ENCODE data around the gene EHMT1. TPM values are rescaled to one million over a fixed set of nuclear protein-coding genes. Genes with fewer than 3 reads are reported as not detected.
A peak's percentile ranks its signal among the peaks of the same experiment; 100 is the strongest.

Gene EHMT1
- polyA plus RNA-seq, 6 donors from 2014 or later: 6.7 to 45.0 (median 31.5) TPM

DNA sequence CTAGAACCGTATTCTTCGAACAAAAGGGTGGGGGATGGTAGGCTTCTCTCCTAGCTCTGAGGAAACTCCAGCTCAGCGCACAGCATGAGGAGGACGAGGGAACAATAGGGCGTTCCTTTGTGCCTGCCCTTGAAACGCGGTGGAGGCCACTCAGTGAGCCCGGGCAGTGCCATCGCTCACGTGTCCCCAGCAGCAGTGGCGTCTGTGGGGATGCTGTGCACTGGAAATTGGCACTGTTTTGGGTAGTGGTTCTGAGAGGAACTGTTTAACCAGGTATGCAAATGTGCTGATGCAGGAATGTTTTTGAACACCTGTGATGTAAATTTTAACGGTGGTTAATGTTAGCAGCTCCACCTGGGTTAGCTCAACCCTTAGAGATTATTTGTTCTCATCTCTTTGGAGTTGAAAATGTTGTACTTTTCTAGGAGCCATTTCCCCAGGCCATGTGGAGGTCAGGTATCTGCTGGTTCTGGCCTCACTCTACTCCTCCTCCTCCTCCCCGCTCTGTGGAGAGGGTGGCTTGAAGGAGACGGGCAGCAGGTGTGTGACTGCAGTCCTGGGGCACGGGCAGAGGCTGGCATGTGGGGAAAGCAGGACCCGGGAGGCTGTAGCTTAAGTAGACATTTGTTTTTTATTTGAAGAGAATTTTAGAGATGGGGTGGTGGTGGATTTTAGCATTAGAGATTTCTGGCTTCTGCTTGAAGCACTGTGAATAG lies 48.3 kb downstream of the EHMT1 start:
- Mint-ChIP-seq H3K27me3 (no peaks in the 10 kb centered on the region), H3K4me3 (peak overlapping the region in 7 of 8 donors; percentile 17 to 74 (median 43)), H3K27ac (peak overlapping the region; percentile 18 to 95 (median 77)), H3K4me1 (peaks cover 45 to 72% (median 63%) of the 10 kb centered on the region in 3 donors), H3K9me3 (no peaks in the 10 kb centered on the region), H3K36me3 (peaks cover 12 to 20% of the 10 kb centered on the region in 2 donors)
- ATAC-seq (ENCODE audit: low read depth in 2 of 2) (peak; percentile 62 to 80), DNase-seq (no peak)

GRCh38 chr9:137668203-137668602 lies 49.4 kb downstream of the EHMT1 start:
- Mint-ChIP-seq H3K36me3 (peaks cover 12 to 20% of the 10 kb centered on the region in 2 donors), H3K27ac (peak overlapping the region in 4 of 6 donors; percentile 0 to 89 (median 69)), H3K9me3 (no peaks in the 10 kb centered on the region), H3K27me3 (no peaks in the 10 kb centered on the region), H3K4me1 (peaks cover 46 to 75% (median 70%) of the 10 kb centered on the region in 3 donors), H3K4me3 (peak overlapping the region in 3 of 8 donors; percentile 13 to 69 (median 66))
- DNase-seq (no peak), ATAC-seq (ENCODE audit: low read depth in 2 of 2) (no peak)

- Mint-ChIP-seq H3K27me3 (no peaks in the 10 kb centered on the region), H3K36me3 (peaks cover 12 to 20% of the 10 kb centered on the region in 2 donors), H3K9me3 (no peaks in the 10 kb centered on the region), H3K4me1 (peaks cover 54 to 78% (median 74%) of the 10 kb centered on the region in 3 donors), H3K4me3 (peak overlapping the region in 2 of 8 donors; percentile 26 to 52), H3K27ac (peak overlapping the region in 4 of 6 donors; percentile 0 to 90 (median 42))
- DNase-seq: no peak
- no peak for ATAC-seq (ENCODE audit: low read depth in 2 of 2)
These were observed 50.5 kb downstream of the EHMT1 start for GRCh38 chr9:137669261-137669672.

DNA sequence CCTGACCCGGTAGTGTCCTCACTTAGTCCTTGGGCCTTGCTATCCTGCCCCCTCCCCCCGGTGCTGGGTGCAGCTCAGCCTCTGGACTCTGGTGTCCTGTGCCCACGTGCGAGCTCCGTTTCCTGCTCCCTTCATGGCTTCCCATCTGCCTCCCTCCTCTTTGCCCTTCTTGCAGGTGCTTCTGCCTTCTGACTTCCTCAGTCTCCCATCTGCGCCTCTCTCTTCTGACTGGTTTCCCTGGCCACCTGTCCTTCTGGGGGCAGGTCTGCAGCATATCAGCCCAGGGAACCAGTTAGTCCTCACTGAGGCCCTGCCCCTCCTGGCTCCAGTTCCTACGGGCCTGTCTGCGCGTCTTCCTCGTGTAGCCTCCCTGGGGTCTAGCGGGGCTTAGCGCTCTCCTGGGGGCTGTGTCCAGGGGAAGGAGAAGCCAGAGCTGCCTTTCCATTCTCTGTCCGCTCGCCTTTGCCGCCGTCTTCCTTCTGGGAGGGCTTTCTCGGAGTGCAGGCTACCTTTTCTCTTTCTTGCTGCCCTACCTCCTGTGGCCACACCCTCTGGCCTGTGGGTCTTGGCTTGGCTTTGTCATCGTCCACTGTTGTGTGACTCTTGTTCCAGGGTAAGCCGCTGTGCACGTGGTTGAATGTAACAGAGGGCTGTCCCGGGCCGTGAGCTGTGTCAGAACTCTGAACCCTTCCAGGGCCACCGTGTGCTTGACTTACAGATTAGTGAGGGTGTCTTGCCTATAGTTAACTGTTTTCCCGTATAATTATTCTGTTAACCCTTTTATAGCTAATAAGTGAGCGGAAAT lies 51.8 kb downstream of the EHMT1 start:
- ATAC-seq (ENCODE audit: low read depth in 2 of 2): no peak
- Mint-ChIP-seq H3K27ac (peak overlapping the region in 4 of 6 donors; percentile 82 to 97 (median 90)), H3K36me3 (peaks cover 7 to 20% of the 10 kb centered on the region in 2 donors), H3K4me1 (peaks cover 59 to 76% (median 74%) of the 10 kb centered on the region in 3 donors), H3K9me3 (no peaks in the 10 kb centered on the region), H3K4me3 (peak overlapping the region in 2 of 8 donors; percentile 9 to 69), H3K27me3 (no peaks in the 10 kb centered on the region)
- DNase-seq: no peak

DNA sequence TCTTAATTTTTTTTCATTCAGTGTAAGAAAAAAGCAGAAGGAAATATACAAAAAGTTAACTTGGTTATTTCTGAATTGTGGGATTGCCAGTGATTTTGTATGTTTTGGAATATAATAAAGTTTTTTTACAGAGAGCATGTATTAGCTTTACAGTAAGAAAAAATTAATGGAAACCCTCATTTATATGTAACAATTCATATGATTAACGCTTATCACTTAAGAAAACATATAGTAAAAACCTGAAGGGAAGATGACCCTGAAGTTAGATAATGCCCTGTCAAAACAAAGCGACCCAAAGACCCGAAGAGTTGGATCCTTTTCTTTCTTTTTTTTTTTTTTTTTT lies 52.4 kb downstream of the EHMT1 start:
- no peak for DNase-seq
- no peak for ATAC-seq (ENCODE audit: low read depth in 2 of 2)
- Mint-ChIP-seq H3K27ac (peak overlapping the region in 2 of 6 donors; percentile 82), H3K27me3 (no peaks in the 10 kb centered on the region), H3K9me3 (no peaks in the 10 kb centered on the region), H3K36me3 (peaks cover 7 to 20% of the 10 kb centered on the region in 2 donors), H3K4me1 (peaks cover 59 to 74% (median 71%) of the 10 kb centered on the region in 3 donors), H3K4me3 (no peak overlapping the region)

DNA sequence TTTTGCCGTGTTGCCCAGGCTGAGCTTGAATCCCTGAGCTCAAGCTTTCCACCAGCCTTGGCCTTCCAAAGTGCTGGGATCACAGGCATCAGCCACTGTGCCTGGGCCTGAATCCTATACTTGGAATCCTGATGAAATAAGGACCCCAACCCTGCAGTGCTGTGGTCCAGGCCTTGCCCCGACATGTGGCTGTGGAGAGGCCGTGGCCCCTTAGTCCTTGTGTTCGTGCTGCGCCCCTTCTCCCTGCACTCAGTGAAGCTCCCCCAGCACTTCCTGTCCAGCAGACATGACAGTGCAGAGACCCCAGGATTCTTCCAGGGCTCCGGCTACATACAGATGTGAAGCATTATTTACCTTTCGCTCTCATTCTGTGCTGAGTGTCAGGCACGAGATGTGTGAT lies 52.9 kb downstream of the EHMT1 start:
- Mint-ChIP-seq H3K36me3 (peaks cover 7 to 20% of the 10 kb centered on the region in 2 donors), H3K27ac (peak overlapping the region in 2 of 6 donors; percentile 57 to 85), H3K9me3 (no peaks in the 10 kb centered on the region), H3K27me3 (no peaks in the 10 kb centered on the region), H3K4me3 (no peak overlapping the region), H3K4me1 (peaks cover 56 to 74% (median 66%) of the 10 kb centered on the region in 3 donors)
- ATAC-seq (ENCODE audit: low read depth in 2 of 2) (no peak), DNase-seq (no peak)

- Mint-ChIP-seq H3K27ac (peak overlapping the region; percentile 83 to 95 (median 90)), H3K4me3 (peak overlapping the region; percentile 8 to 79 (median 63)), H3K36me3 (peaks cover 7 to 22% of the 10 kb centered on the region in 2 donors), H3K27me3 (no peaks in the 10 kb centered on the region), H3K4me1 (peaks cover 46 to 68% (median 57%) of the 10 kb centered on the region in 3 donors), H3K9me3 (no peaks in the 10 kb centered on the region)
- ATAC-seq (ENCODE audit: low read depth in 2 of 2): peak; percentile 85 to 95
- peak; percentile 74 for DNase-seq
These were observed 54.3 kb downstream of the EHMT1 start for GRCh38 chr9:137672907-137673791.

GRCh38 chr9:137673886-137674285 lies 55.1 kb downstream of the EHMT1 start:
- Mint-ChIP-seq H3K36me3 (peaks cover 5 to 26% of the 10 kb centered on the region in 2 donors), H3K4me3 (peak overlapping the region in 6 of 8 donors; percentile 8 to 75 (median 64)), H3K27me3 (no peaks in the 10 kb centered on the region), H3K27ac (peak overlapping the region in 5 of 6 donors; percentile 83 to 95 (median 91)), H3K9me3 (peaks cover 0 to 3% (median 0%) of the 10 kb centered on the region in 7 donors), H3K4me1 (peaks cover 47 to 69% (median 55%) of the 10 kb centered on the region in 3 donors)
- DNase-seq: no peak
- no peak for ATAC-seq (ENCODE audit: low read depth in 2 of 2)

DNA sequence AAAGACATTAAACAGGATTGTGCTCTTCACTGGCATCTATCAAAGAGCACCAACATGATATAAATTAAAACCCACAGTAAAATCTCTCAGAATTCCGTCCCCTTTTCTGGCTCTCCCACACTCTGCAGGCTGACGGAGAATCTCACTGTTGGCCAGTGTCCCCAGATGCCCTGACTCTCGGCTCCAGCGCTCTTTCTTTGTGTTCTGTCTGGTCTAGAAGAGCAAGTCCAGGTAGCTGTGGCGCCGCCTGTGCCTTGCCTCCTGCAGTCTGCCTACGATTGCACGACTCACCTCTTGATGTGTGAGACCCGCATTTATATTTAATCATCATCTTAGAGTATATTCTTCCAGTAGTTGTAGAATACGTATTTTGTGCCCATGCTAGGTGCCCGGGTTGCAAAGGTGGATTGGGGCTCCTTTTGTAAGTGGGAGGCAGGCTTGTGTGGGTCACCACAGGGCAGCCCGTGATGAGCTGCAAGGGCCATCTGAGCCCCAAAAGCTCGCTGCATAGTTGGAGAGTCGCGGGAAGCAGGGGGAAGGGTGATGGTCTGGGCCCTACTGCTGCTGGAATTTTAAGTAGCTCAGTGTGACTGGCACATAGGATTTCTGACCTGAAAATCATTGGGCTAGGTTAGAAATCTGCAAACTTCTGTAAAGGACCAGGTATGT lies 55.6 kb downstream of the EHMT1 start:
- H3K27me3 Mint-ChIP-seq: no peaks in the 10 kb centered on the region
- ATAC-seq (ENCODE audit: low read depth in 2 of 2) (no peak), DNase-seq (no peak)
- peak overlapping the region in 2 of 8 donors; percentile 2 to 44 for H3K4me3 Mint-ChIP-seq
- H3K9me3 Mint-ChIP-seq: peaks cover 0 to 3% (median 0%) of the 10 kb centered on the region in 7 donors
- peak overlapping the region in 5 of 6 donors; percentile 64 to 96 (median 93) for H3K27ac Mint-ChIP-seq
- H3K36me3 Mint-ChIP-seq: peaks cover 9 to 21% of the 10 kb centered on the region in 2 donors
- peaks cover 46 to 69% (median 55%) of the 10 kb centered on the region in 3 donors for H3K4me1 Mint-ChIP-seq

DNA sequence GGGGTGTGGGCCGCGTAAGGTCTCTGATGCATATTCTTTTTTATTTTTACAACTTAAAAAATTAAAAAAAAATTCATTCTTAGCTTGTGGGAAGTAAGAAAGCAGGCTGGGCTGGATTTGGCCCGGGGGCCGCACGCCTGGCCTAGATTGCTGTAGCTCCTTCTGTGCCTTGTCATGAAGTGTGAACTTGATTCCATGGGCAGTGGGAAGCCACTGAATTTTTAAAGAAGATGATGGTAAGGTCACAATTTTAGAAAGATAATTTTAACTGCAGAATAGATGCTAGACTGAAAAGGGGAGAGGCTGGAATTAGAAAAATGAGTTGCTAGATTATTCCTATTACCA lies 56.1 kb downstream of the EHMT1 start:
- Mint-ChIP-seq H3K9me3 (peaks cover 0 to 3% (median 0%) of the 10 kb centered on the region in 7 donors), H3K4me3 (peak overlapping the region in 1 of 8 donors; percentile 13), H3K27me3 (no peaks in the 10 kb centered on the region), H3K36me3 (peaks cover 9 to 16% of the 10 kb centered on the region in 2 donors), H3K4me1 (peaks cover 48 to 72% (median 57%) of the 10 kb centered on the region in 3 donors), H3K27ac (peak overlapping the region in 4 of 6 donors; percentile 9 to 89 (median 67))
- no peak for ATAC-seq (ENCODE audit: low read depth in 2 of 2)
- DNase-seq: no peak

DNA sequence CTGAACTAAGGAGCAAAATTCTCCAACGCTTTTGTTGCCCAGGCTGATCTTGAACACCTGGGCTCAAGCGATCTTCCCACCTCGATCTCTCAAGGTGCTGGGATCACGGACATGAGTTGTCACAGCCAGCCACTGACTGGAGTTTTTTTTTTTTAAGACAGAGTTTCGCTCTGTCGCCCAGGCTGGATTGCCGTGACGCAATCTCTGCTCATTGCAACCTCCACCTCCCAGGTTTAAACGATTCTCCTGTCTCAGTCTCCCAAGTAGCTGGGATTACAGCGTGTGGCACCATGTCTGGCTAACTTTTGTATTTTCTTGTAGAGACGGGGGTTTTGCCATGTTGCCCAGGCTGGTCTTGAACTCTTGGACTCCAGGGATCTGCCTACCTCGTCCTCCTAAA lies 58.2 kb downstream of the EHMT1 start:
- H3K36me3 Mint-ChIP-seq: peaks cover 7 to 9% of the 10 kb centered on the region in 2 donors
- peaks cover 51 to 81% (median 67%) of the 10 kb centered on the region in 3 donors for H3K4me1 Mint-ChIP-seq
- no peak for ATAC-seq (ENCODE audit: low read depth in 2 of 2)
- peaks cover 0 to 3% (median 0%) of the 10 kb centered on the region in 7 donors for H3K9me3 Mint-ChIP-seq
- H3K27me3 Mint-ChIP-seq: no peaks in the 10 kb centered on the region
- H3K27ac Mint-ChIP-seq: peak overlapping the region in 4 of 6 donors; percentile 53 to 89 (median 70)
- no peak for DNase-seq
- peak overlapping the region in 1 of 8 donors; percentile 16 for H3K4me3 Mint-ChIP-seq

GRCh38 chr9:137678202-137678601 lies 59.4 kb downstream of the EHMT1 start:
- Mint-ChIP-seq H3K4me3 (peak overlapping the region in 4 of 8 donors; percentile 0 to 77 (median 51)), H3K27me3 (no peaks in the 10 kb centered on the region), H3K36me3 (peaks cover 7 to 9% of the 10 kb centered on the region in 2 donors), H3K27ac (peak overlapping the region; percentile 49 to 96 (median 90)), H3K9me3 (peaks cover 0 to 3% (median 0%) of the 10 kb centered on the region in 7 donors), H3K4me1 (peaks cover 47 to 82% (median 72%) of the 10 kb centered on the region in 3 donors)
- DNase-seq: no peak
- ATAC-seq (ENCODE audit: low read depth in 2 of 2): no peak

Measured in naive B cell (primary cell).